HG03025 (cell line): Measurements from ENCODE around the gene PSG3.
"Not testable (repeated sequence)": the region's sequence is repeated elsewhere in the genome, so short reads cannot be mapped to it uniquely, and the experiment has no call there.

ENCODE experiments used
- ATAC-seq: cut with Tn5 transposase; IDR thresholded peaks from one replicate; pipeline ENCODE4 v1.9.1; 2021; ENCODE audit warnings: mild to moderate bottlenecking, moderate library complexity; ENCODE audit not compliant: unreplicated experiment, low FRiP score

Gene PSG3

DNA sequence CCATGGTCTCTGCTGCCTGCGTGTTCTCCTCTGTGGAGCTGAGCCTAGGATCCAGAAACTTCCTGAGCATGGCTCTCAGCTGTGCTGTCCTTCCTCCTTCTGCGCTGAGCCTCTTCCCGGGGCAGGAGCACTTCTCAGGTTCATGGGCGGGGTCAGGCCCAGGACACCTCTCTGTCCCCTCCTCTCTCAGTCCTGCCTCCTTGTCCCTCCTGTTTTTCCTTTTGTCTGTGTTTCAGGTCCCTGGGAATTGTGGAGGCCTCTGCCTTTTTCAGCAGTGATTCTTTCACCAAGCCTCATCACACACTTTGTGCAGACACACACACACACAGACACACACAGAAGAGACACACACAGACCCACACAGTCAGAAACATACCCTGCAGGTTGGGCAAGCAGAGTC lies at the start of gene PSG3:
PSG3 (minus strand) TSS at position 101 of the 400 bp plus-strand sequence; CDS start at position 4, 97 bp downstream.
- not testable (repeated sequence) for ATAC-seq

- ATAC-seq = not testable (repeated sequence)
Measured at GRCh38 chr19:42788766-42789165, 48.5 kb upstream of the PSG3 start.

- not testable (repeated sequence) for ATAC-seq
Measured at GRCh38 chr19:42787766-42788165, 47.5 kb upstream of the PSG3 start.

DNA sequence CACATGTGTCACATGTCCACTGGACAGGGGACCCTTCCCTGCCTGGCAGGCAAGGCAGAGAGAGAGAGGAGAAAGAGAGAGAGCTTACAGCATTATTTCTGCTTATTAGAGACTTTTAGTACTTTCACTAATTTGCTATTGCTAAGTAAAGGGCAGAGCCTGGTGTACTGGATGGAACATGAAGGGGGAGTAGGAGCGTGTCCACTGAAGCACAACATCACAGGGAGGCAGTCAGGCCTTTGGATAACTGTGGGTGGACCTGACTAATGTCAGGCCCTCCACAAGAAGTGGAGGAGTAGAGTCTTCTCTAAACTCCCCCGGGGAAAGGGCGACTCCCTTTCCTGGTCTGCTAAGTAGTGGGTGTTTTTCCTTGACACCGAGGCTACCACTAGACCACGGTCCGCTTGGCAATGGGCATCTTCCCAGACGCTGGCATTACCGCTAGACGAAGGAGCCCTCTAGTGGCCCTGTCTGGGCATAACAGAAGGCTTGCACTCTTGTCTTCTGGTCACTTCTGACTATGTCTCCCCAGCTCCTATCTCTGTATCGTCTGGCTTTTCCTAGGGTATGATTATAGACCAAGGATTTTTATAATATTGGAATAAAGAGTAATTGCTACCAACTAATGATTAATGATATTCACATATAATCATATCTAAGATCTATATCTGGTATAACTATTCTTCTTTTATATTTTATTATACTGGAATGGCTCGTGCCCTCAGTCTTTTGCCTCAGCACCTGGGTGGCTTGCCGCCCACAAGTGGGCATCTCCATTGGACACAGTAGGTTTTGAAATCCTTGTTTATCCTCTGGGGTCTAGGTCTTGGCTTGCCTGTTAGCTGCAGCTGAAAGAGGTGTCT lies 36.7 kb upstream of the PSG3 start:
- not testable (repeated sequence) for ATAC-seq

DNA sequence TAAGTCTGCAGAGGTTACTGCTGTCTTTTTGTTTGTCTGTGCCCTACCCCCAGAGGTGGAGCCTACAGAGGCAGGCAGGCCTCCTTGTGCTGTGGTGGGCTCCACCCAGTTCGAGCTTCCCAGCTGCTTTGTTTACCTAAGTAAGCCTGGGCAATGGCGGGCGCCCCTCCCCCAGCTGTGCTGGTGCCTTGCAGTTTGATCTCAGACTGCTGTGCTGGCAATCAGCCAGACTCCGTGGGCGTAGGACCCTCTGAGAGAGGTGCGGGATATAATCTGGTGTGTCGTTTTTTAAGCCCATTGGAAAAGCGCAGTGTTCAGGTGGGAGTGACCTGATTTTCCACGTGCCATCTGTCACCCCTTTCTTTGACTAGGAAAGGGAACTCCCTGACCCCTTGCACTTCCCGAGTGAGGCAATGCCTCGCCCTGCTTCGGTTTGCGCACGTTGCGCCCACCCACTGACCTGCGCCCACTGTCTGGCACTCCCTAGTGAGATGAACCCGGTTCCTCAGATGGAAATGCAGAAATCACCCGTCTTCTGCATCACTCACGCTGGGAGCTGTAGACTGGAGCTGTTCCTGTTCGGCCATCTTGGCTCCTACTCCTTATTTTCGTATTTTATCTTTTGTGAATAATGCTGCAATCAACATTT lies 34.4 kb upstream of the PSG3 start:
- not testable (repeated sequence) for ATAC-seq

- ATAC-seq = not testable (repeated sequence)
Measured at GRCh38 chr19:42767319-42767718, 27.0 kb upstream of the PSG3 start.

DNA sequence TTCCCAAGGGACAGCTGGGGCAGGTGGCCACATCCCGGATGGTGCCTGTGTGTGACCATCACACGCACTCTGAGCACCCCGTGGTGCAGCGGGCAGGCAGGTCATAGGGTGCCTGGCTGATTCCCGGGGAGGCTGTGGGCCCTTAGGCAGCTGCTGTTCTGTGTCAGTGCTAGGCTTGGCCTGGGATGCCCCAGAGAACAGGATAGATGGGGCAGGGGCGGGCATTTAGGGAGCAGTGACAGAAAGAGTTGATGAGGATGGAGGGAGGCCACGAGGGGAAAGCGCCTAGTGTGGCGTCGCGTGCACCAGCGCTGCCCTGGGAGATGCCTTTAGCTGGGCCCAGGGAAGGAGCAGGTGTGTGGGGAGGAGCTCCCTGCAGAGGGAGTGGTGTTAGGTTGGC lies 26.6 kb upstream of the PSG3 start:
- not testable (repeated sequence) for ATAC-seq

- no peak for ATAC-seq
Measured at GRCh38 chr19:42764836-42765235, 24.6 kb upstream of the PSG3 start.

- no peak for ATAC-seq
Measured at GRCh38 chr19:42762789-42763188, 22.5 kb upstream of the PSG3 start.

DNA sequence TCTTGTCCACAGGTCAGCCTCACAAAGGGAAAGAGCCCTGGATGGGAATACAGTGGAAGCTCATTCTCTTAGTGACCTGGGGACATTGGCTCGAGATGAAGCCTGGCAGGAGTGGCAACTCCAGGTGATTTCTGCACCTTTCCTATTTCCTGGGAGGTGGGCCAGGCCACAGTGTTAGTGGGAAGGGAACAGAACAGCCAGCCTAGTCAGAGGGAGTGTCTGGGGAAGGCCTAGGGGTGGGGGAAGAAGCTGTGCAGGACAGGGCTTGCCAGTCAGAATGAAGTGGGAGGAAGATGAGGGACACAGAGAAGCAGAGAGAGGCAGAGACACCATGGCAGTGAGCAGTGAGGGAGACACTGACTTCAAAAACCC lies 21.6 kb upstream of the PSG3 start:
- not testable (repeated sequence) for ATAC-seq

- not testable (repeated sequence) for ATAC-seq
Measured at GRCh38 chr19:42760954-42761923, 21.0 kb upstream of the PSG3 start.

DNA sequence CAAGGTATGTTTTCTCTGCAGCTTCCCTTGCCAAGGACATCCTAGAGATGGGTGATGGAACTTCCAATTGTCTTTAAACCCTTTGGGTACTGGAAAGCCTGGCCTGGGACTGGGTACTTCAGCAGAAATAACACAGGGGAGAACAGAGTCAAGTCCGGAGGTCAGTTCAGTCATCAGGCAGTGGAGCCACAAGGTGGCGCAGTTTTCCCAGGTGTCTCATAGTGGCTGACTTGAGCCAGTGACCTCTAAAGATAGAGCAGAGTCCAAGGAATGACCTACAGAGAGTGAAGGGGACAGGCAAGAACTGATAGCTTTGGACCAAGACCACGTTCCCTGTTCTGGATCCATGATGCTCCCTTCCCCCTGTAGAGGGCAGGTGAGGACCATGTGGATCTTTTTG lies 18.4 kb upstream of the PSG3 start:
- ATAC-seq = not testable (repeated sequence)

GRCh38 chr19:42752246-42752645 lies 12.0 kb upstream of the PSG3 start:
- not testable (repeated sequence) for ATAC-seq

- not testable (repeated sequence) for ATAC-seq
Measured at GRCh38 chr19:42741726-42742607, 1.7 kb upstream of the PSG3 start.

GRCh38 chr19:42737581-42738011 lies 2.7 kb downstream of the PSG3 start:
- not testable (repeated sequence) for ATAC-seq

- not testable (repeated sequence) for ATAC-seq
Measured at GRCh38 chr19:42728341-42728740, 11.9 kb downstream of the PSG3 start.

GRCh38 chr19:42714000-42714399 lies 26.3 kb downstream of the PSG3 start:
- ATAC-seq = not testable (repeated sequence)

- ATAC-seq = not testable (repeated sequence)
Measured at GRCh38 chr19:42712753-42713152, 27.5 kb downstream of the PSG3 start.

GRCh38 chr19:42710986-42711385 lies 29.3 kb downstream of the PSG3 start:
- ATAC-seq = not testable (repeated sequence)
